ENCODE data around the gene OR4X1. TPM values are rescaled to one million over a fixed set of nuclear protein-coding genes. Genes with fewer than 3 reads are reported as not detected.

The OR4X1 gene, protein sequence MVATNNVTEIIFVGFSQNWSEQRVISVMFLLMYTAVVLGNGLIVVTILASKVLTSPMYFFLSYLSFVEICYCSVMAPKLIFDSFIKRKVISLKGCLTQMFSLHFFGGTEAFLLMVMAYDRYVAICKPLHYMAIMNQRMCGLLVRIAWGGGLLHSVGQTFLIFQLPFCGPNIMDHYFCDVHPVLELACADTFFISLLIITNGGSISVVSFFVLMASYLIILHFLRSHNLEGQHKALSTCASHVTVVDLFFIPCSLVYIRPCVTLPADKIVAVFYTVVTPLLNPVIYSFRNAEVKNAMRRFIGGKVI
- total RNA-seq (2022; extraction: Qiagen RNA extraction; ENCODE audit: low read depth) = not detected in 5 replicates

DNA sequence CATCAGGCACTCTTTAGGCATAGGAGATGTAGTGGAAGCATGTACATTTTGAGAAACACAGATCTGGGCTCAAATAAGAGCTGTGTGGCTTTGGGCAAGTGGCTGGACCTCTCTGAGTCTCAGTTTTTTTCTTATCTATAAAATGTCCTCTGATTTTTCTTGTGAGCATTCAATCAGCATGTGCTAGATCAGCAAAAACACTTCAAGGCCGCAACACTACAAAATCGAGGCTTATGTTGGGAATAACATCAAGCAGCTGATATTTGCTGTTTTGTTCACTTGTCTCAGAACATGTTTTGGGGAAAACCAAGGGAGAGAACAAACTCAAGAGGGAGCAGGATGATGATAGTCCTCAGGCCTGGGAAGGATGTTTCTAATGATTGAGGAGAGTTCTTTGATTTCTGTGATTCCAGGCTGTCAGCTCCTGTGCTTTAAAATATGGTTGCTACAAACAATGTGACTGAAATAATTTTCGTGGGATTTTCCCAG lies at the start of gene OR4X1:
Gene OR4X1, plus strand, starts transcription at position 439 of the 489 bp plus-strand sequence. Its CDS starts 0 bp downstream, at position 439.

DNA sequence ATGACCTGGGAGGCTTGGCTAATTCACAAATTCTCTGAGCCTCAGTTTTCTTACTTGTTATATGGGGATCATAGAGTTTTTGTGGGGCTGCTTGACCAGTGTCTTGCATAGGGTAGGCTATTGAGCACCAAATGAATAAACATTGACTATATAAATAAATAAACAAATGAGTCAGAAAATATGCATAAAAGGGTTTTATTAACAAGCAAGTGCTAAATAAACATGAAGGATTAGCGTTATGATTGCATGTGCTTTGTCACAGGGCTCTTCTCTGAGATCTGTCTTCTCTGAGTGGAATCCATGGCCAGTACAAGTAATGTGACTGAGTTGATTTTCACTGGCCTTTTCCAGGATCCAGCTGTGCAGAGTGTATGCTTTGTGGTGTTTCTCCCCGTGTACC lies 47.2 kb upstream of the OR4X1 start, which contains the start of gene OR4B1:
Gene OR4B1, plus strand, starts transcription at position 301 of the 400 bp plus-strand sequence. Its CDS starts 0 bp downstream, at position 301.

DNA sequence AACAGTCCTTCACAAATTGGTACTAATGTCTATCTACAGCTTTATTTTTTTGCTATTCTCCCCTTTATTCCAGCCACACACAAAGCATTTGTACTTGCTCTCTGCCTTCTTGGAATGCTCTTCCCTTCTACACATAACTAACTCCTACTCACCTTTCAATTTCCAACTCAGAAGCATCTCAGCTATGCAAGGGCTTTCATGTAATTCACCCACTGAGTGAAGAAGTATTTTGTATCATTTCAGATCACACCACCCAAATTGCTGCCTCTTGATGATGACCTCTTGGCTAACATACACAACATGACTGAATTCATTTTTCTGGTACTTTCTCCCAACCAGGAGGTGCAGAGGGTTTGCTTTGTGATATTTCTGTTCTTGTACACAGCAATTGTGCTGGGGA lies 18.9 kb upstream of the OR4X1 start, which contains the start of gene OR4X2:
Gene OR4X2, plus strand, starts transcription at position 301 of the 400 bp plus-strand sequence. Its CDS starts 0 bp downstream, at position 301.

DNA sequence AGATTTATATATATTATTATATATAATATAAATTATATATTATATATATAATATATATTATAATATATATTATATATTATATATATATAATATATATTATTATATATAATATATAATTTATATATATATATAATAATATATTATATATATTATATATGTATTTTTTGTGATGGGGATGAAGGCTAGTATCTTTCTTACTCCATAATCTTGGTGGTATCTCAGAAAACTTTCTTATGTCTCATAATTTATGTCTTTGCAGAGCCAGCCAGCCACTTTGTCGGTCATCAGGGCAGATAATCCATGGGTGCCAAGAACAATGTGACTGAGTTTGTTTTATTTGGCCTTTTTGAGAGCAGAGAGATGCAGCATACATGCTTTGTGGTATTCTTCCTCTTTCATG lies 42.3 kb downstream of the OR4X1 start, which contains the start of gene OR4S1:
Gene OR4S1, plus strand, starts transcription at position 301 of the 400 bp plus-strand sequence. Its CDS starts 0 bp downstream, at position 301.

Other genes with a start within 250 kb of the OR4X1 start
- gene OR4B1, start 47.1 kb upstream of the OR4X1 start, total RNA-seq (2022; extraction: Qiagen RNA extraction; ENCODE audit: low read depth) = not detected in 5 replicates
- not detected in 5 replicates for gene OR4X2, start 18.8 kb upstream of the OR4X1 start, total RNA-seq (2022; extraction: Qiagen RNA extraction; ENCODE audit: low read depth)
- not detected in 5 replicates for gene OR4S1, start 42.4 kb downstream of the OR4X1 start, total RNA-seq (2022; extraction: Qiagen RNA extraction; ENCODE audit: low read depth)
- not detected in 5 replicates for gene OR4C3, start 61.1 kb downstream of the OR4X1 start, total RNA-seq (2022; extraction: Qiagen RNA extraction; ENCODE audit: low read depth)
- gene OR4C5, start 102.6 kb downstream of the OR4X1 start, total RNA-seq (2022; extraction: Qiagen RNA extraction; ENCODE audit: low read depth) = not detected in 5 replicates
- gene OR4A47, start 224.9 kb downstream of the OR4X1 start, total RNA-seq (2022; extraction: Qiagen RNA extraction; ENCODE audit: low read depth) = not detected in 5 replicates

Data from A549 treated with CpdA at 1 μM for 4 hours (cell line).